ENCODE data around the gene GNAS-AS1. TPM values are rescaled to one million over a fixed set of nuclear protein-coding genes. Genes with fewer than 3 reads are reported as not detected.

GNAS-AS1 gene
- total RNA-seq, 1 donor from 2014 or later = 1.7 TPM

GRCh38 chr20:58788896-58789544, 61.7 kb downstream of the GNAS-AS1 start:
- Mint-ChIP-seq H3K36me3 (ENCODE audit: low read depth) (no peaks in the 10 kb centered on the region), H3K4me3 (ENCODE audit: low read depth) (no peak overlapping the region), H3K9me3 (no peaks in the 10 kb centered on the region), H3K27me3 (ENCODE audit: low read depth) (peaks cover 11% of the 10 kb centered on the region), H3K27ac (no peak overlapping the region), H3K4me1 (ENCODE audit: low read depth) (no peaks in the 10 kb centered on the region)
- intact Hi-C loops (cut with micrococcal nuclease) = no loop called here
- no peak for DNase-seq (ENCODE audit: low spot score)

GRCh38 chr20:58787211-58788005, 63.3 kb downstream of the GNAS-AS1 start:
- H3K27me3 Mint-ChIP-seq (ENCODE audit: low read depth) = peaks cover 14% of the 10 kb centered on the region
- no peak overlapping the region for H3K27ac Mint-ChIP-seq
- H3K4me3 Mint-ChIP-seq (ENCODE audit: low read depth) = no peak overlapping the region
- H3K36me3 Mint-ChIP-seq (ENCODE audit: low read depth) = no peaks in the 10 kb centered on the region
- no peak for DNase-seq (ENCODE audit: low spot score)
- intact Hi-C loops (cut with micrococcal nuclease) = no loop called here
- H3K4me1 Mint-ChIP-seq (ENCODE audit: low read depth) = no peaks in the 10 kb centered on the region
- no peaks in the 10 kb centered on the region for H3K9me3 Mint-ChIP-seq

GRCh38 chr20:58784321-58785074, 66.2 kb downstream of the GNAS-AS1 start:
- Mint-ChIP-seq H3K27me3 (ENCODE audit: low read depth) (peaks cover 25% of the 10 kb centered on the region), H3K36me3 (ENCODE audit: low read depth) (no peaks in the 10 kb centered on the region), H3K9me3 (no peaks in the 10 kb centered on the region), H3K27ac (no peak overlapping the region), H3K4me1 (ENCODE audit: low read depth) (no peaks in the 10 kb centered on the region), H3K4me3 (ENCODE audit: low read depth) (no peak overlapping the region)
- no peak for DNase-seq (ENCODE audit: low spot score)
- intact Hi-C loops (cut with micrococcal nuclease) = no loop called here

- Mint-ChIP-seq H3K4me3 (ENCODE audit: low read depth) (no peak overlapping the region), H3K27ac (no peak overlapping the region), H3K27me3 (ENCODE audit: low read depth) (peaks cover 32% of the 10 kb centered on the region), H3K36me3 (ENCODE audit: low read depth) (no peaks in the 10 kb centered on the region), H3K9me3 (no peaks in the 10 kb centered on the region), H3K4me1 (ENCODE audit: low read depth) (no peaks in the 10 kb centered on the region)
- DNase-seq (ENCODE audit: low spot score) = no peak
- intact Hi-C loops (cut with micrococcal nuclease) = no loop called here
These were observed 67.1 kb downstream of the GNAS-AS1 start for GRCh38 chr20:58783511-58784011.

GRCh38 chr20:58781138-58781537, 69.6 kb downstream of the GNAS-AS1 start:
- Mint-ChIP-seq H3K9me3 (no peaks in the 10 kb centered on the region), H3K4me1 (ENCODE audit: low read depth) (no peaks in the 10 kb centered on the region), H3K27me3 (ENCODE audit: low read depth) (peaks cover 43% of the 10 kb centered on the region), H3K4me3 (ENCODE audit: low read depth) (no peak overlapping the region), H3K27ac (no peak overlapping the region), H3K36me3 (ENCODE audit: low read depth) (no peaks in the 10 kb centered on the region)
- DNase-seq (ENCODE audit: low spot score) = no peak
- intact Hi-C loops (cut with micrococcal nuclease) = no loop called here

- Mint-ChIP-seq H3K4me3 (ENCODE audit: low read depth) (no peak overlapping the region), H3K9me3 (no peaks in the 10 kb centered on the region), H3K36me3 (ENCODE audit: low read depth) (no peaks in the 10 kb centered on the region), H3K27me3 (ENCODE audit: low read depth) (peaks cover 41% of the 10 kb centered on the region), H3K27ac (no peak overlapping the region), H3K4me1 (ENCODE audit: low read depth) (no peaks in the 10 kb centered on the region)
- DNase-seq (ENCODE audit: low spot score) = no peak
- intact Hi-C loops (cut with micrococcal nuclease) = no loop called here
These were observed 71.9 kb downstream of the GNAS-AS1 start for GRCh38 chr20:58778760-58779159.

GRCh38 chr20:58777657-58778056, 73.0 kb downstream of the GNAS-AS1 start:
- DNase-seq (ENCODE audit: low spot score) = no peak
- Mint-ChIP-seq H3K4me3 (ENCODE audit: low read depth) (no peak overlapping the region), H3K36me3 (ENCODE audit: low read depth) (no peaks in the 10 kb centered on the region), H3K27ac (no peak overlapping the region), H3K27me3 (ENCODE audit: low read depth) (peaks cover 46% of the 10 kb centered on the region), H3K9me3 (no peaks in the 10 kb centered on the region), H3K4me1 (ENCODE audit: low read depth) (no peaks in the 10 kb centered on the region)
- intact Hi-C loops (cut with micrococcal nuclease) = no loop called here

- no peak overlapping the region for H3K4me3 Mint-ChIP-seq (ENCODE audit: low read depth)
- no peak overlapping the region for H3K27ac Mint-ChIP-seq
- DNase-seq (ENCODE audit: low spot score) = no peak
- H3K4me1 Mint-ChIP-seq (ENCODE audit: low read depth) = no peaks in the 10 kb centered on the region
- H3K9me3 Mint-ChIP-seq = no peaks in the 10 kb centered on the region
- intact Hi-C loops (cut with micrococcal nuclease) = no loop called here
- H3K27me3 Mint-ChIP-seq (ENCODE audit: low read depth) = peaks cover 48% of the 10 kb centered on the region
- H3K36me3 Mint-ChIP-seq (ENCODE audit: low read depth) = no peaks in the 10 kb centered on the region
These were observed 74.6 kb downstream of the GNAS-AS1 start for GRCh38 chr20:58776109-58776508.

- Mint-ChIP-seq H3K27me3 (ENCODE audit: low read depth) (peaks cover 48% of the 10 kb centered on the region), H3K4me3 (ENCODE audit: low read depth) (no peak overlapping the region), H3K4me1 (ENCODE audit: low read depth) (no peaks in the 10 kb centered on the region), H3K9me3 (no peaks in the 10 kb centered on the region), H3K27ac (no peak overlapping the region), H3K36me3 (ENCODE audit: low read depth) (no peaks in the 10 kb centered on the region)
- intact Hi-C loops (cut with micrococcal nuclease) = no loop called here
- DNase-seq (ENCODE audit: low spot score) = no peak
These were observed 75.3 kb downstream of the GNAS-AS1 start for GRCh38 chr20:58775371-58775770.

- H3K4me1 Mint-ChIP-seq (ENCODE audit: low read depth) = no peaks in the 10 kb centered on the region
- DNase-seq (ENCODE audit: low spot score) = no peak
- no peaks in the 10 kb centered on the region for H3K36me3 Mint-ChIP-seq (ENCODE audit: low read depth)
- H3K27me3 Mint-ChIP-seq (ENCODE audit: low read depth) = peaks cover 49% of the 10 kb centered on the region
- H3K27ac Mint-ChIP-seq = no peak overlapping the region
- intact Hi-C loops (cut with micrococcal nuclease) = no loop called here
- no peak overlapping the region for H3K4me3 Mint-ChIP-seq (ENCODE audit: low read depth)
- H3K9me3 Mint-ChIP-seq = no peaks in the 10 kb centered on the region
These were observed 75.9 kb downstream of the GNAS-AS1 start for GRCh38 chr20:58774667-58775263.

- Mint-ChIP-seq H3K36me3 (ENCODE audit: low read depth) (no peaks in the 10 kb centered on the region), H3K27ac (no peak overlapping the region), H3K4me3 (ENCODE audit: low read depth) (no peak overlapping the region), H3K27me3 (ENCODE audit: low read depth) (peaks cover 50% of the 10 kb centered on the region), H3K9me3 (no peaks in the 10 kb centered on the region), H3K4me1 (ENCODE audit: low read depth) (no peaks in the 10 kb centered on the region)
- intact Hi-C loops (cut with micrococcal nuclease) = no loop called here
- no peak for DNase-seq (ENCODE audit: low spot score)
These were observed 76.5 kb downstream of the GNAS-AS1 start for GRCh38 chr20:58774214-58774613.

- intact Hi-C loops (cut with micrococcal nuclease) = no loop called here
- peaks cover 47% of the 10 kb centered on the region for H3K27me3 Mint-ChIP-seq (ENCODE audit: low read depth)
- no peak overlapping the region for H3K27ac Mint-ChIP-seq
- no peaks in the 10 kb centered on the region for H3K4me1 Mint-ChIP-seq (ENCODE audit: low read depth)
- no peaks in the 10 kb centered on the region for H3K9me3 Mint-ChIP-seq
- H3K4me3 Mint-ChIP-seq (ENCODE audit: low read depth) = no peak overlapping the region
- H3K36me3 Mint-ChIP-seq (ENCODE audit: low read depth) = no peaks in the 10 kb centered on the region
- DNase-seq (ENCODE audit: low spot score) = no peak
These were observed 77.9 kb downstream of the GNAS-AS1 start for GRCh38 chr20:58772786-58773185.
